Endodermal cell (in vitro differentiated cells): ENCODE measurements around the gene ADAMTS6. TPM values are rescaled to one million over a fixed set of nuclear protein-coding genes. Genes with fewer than 3 reads are reported as not detected.
"Not testable (repeated sequence)": the region's sequence is repeated elsewhere in the genome, so short reads cannot be mapped to it uniquely, and the experiment has no call there.

Experiments used
- DNase-seq: peaks from one replicate; pipeline ENCODE4 v3.0.0-alpha.2; 2017
- H3K27ac ChIP-seq: 2 replicates; pipeline ENCODE4 v1.5.1; 2013; ENCODE audit warnings: mild to moderate bottlenecking, low read depth, low read length, moderate library complexity
- H3K27me3 ChIP-seq: 2 replicates; pipeline ENCODE4 v1.6.1; 2013; ENCODE audit warnings: mild to moderate bottlenecking, low read length, moderate library complexity; ENCODE audit not compliant: insufficient read depth, control insufficient read depth, poor library complexity, severe bottlenecking
- H3K36me3 ChIP-seq: 2 replicates; pipeline ENCODE4 v1.7.0; 2013; ENCODE audit warnings: mild to moderate bottlenecking, low read length, moderate library complexity; ENCODE audit not compliant: control insufficient read depth, insufficient read depth
- H3K4me1 ChIP-seq: one replicate; pipeline ENCODE4 v1.7.0; 2013; ENCODE audit warnings: low read length; ENCODE audit not compliant: control insufficient read depth, insufficient read depth
- H3K4me3 ChIP-seq: 2 replicates; pipeline ENCODE4 v1.5.1; 2013; ENCODE audit warnings: mild to moderate bottlenecking, low read length, moderate library complexity
- H3K9ac ChIP-seq: 2 replicates; pipeline ENCODE4 v1.6.1; 2013; ENCODE audit warnings: mild to moderate bottlenecking, low read length, moderate library complexity; ENCODE audit not compliant: poor library complexity, severe bottlenecking; ENCODE audit errors: extremely low read depth
- H3K9me3 ChIP-seq: 2 replicates; pipeline ENCODE4 v1.6.1; 2013; ENCODE audit warnings: mild to moderate bottlenecking, low read length, moderate library complexity; ENCODE audit not compliant: control insufficient read depth
- H3K27ac Mint-ChIP-seq: 2 replicates; pipeline ENCODE4 v1.8.0; 2020; ENCODE audit warnings: mixed read lengths
- H3K27me3 Mint-ChIP-seq: 2 replicates; pipeline ENCODE4 v1.8.0; 2021; ENCODE audit warnings: mild to moderate bottlenecking, mixed read lengths; ENCODE audit not compliant: insufficient read depth
- H3K36me3 Mint-ChIP-seq: 2 replicates; pipeline ENCODE4 v1.8.0; 2020; ENCODE audit warnings: low read depth, mixed read lengths
- H3K4me1 Mint-ChIP-seq: 2 replicates; pipeline ENCODE4 v1.8.0; 2020; ENCODE audit warnings: mixed read lengths
- H3K4me3 Mint-ChIP-seq: 2 replicates; pipeline ENCODE4 v1.8.0; 2020; ENCODE audit warnings: mild to moderate bottlenecking, moderate library complexity, mixed read lengths
- H3K9me3 Mint-ChIP-seq: 2 replicates; pipeline ENCODE4 v1.8.0; 2020; ENCODE audit warnings: mild to moderate bottlenecking, mixed read lengths
- CTCF ChIP-seq: fragments of 200-600 bp; sonication (generic); conservative IDR thresholded peaks from 2 replicates; pipeline ENCODE4 v1.5.0; 2021; ENCODE audit warnings: antibody characterized with exemption, mild to moderate bottlenecking
- WGBS, 2 experiments: methylation state at CpG; one replicate each; pipeline versions ENCODE4 v1.1.5 to v1.1.7; 2013; ENCODE audit warnings: missing lambda C conversion rate in 2 of 2, mixed read lengths in 1 of 2; ENCODE audit not compliant: insufficient coverage in 1 of 2, insufficient read length in 1 of 2; 5-methylcytosine and 5-hydroxymethylcytosine counted together
- total RNA-seq, 2 donors: library from RNA; stranded (reverse); fragmentation: NEBNext Ultra II Directional in 1 of 2; extraction: Animal tissue kit (Norgen Biotek cat#: 25700) in 1 of 2; gene quantifications; 2 replicates in 1 of 2; 3 replicates in 1 of 2; pipeline ENCODE4 v1.2.1, GENCODE V29; 2021

Gene ADAMTS6
- total RNA-seq, 2 donors from 2014 or later: 2.8 to 4.3 TPM

- no peaks in the 10 kb centered on the region for H3K27me3 Mint-ChIP-seq
- H3K9me3 Mint-ChIP-seq: no peaks in the 10 kb centered on the region
- H3K27ac Mint-ChIP-seq: no peak overlapping the region
- no peaks in the 10 kb centered on the region for H3K36me3 Mint-ChIP-seq
- Histone ChIP-seq H3K9me3 (no peaks in the 10 kb centered on the region), H3K27me3 (no peaks in the 10 kb centered on the region), H3K4me3 (no peak overlapping the region), H3K9ac (no peak overlapping the region), H3K4me1 (no peaks in the 10 kb centered on the region), H3K36me3 (no peaks in the 10 kb centered on the region), H3K27ac (no peak overlapping the region)
- H3K4me3 Mint-ChIP-seq: no peak overlapping the region
- H3K4me1 Mint-ChIP-seq: peaks cover 15% of the 10 kb centered on the region
- 80 to 85% methylated on average over 4 to 5 of the region's 5 CpGs for WGBS, 2 experiments
- TF ChIP-seq CTCF: no peak
- DNase-seq: no peak
These were observed 296.9 kb downstream of the ADAMTS6 start for GRCh38 chr5:65184780-65185179.

GRCh38 chr5:65174231-65174630 is 307.5 kb downstream of the ADAMTS6 start:
- H3K27ac ChIP-seq, H3K4me3 Mint-ChIP-seq, H3K36me3 ChIP-seq, H3K4me1 ChIP-seq, H3K27me3 ChIP-seq, H3K9ac ChIP-seq, H3K27me3 Mint-ChIP-seq, DNase-seq: not testable (repeated sequence)
- H3K9me3 Mint-ChIP-seq: peaks cover 40% of the 10 kb centered on the region
- peaks cover 12% of the 10 kb centered on the region for H3K4me1 Mint-ChIP-seq
- Histone ChIP-seq H3K4me3 (peak overlapping the region; percentile 17), H3K9me3 (peaks cover 20% of the 10 kb centered on the region)
- peak overlapping the region; percentile 93 for H3K27ac Mint-ChIP-seq
- 95 to 96% methylated on average over 14 to 18 of the region's 18 CpGs for WGBS, 2 experiments
- H3K36me3 Mint-ChIP-seq: peaks cover 32% of the 10 kb centered on the region

- no peak for DNase-seq
- H3K4me1 ChIP-seq: no peaks in the 10 kb centered on the region
- H3K27ac ChIP-seq: no peak overlapping the region
- Mint-ChIP-seq H3K27ac (no peak overlapping the region), H3K27me3 (no peaks in the 10 kb centered on the region), H3K4me1 (peaks cover 12% of the 10 kb centered on the region), H3K4me3 (no peak overlapping the region), H3K36me3 (peaks cover 32% of the 10 kb centered on the region), H3K9me3 (peaks cover 40% of the 10 kb centered on the region)
- H3K27me3 ChIP-seq: no peaks in the 10 kb centered on the region
- no peaks in the 10 kb centered on the region for H3K36me3 ChIP-seq
- no peak overlapping the region for H3K9ac ChIP-seq
- no peak overlapping the region for H3K4me3 ChIP-seq
- H3K9me3 ChIP-seq: peaks cover 20% of the 10 kb centered on the region
- no peak for TF ChIP-seq CTCF
- 100% methylated on average over 2 to 5 of the region's 5 CpGs for WGBS, 2 experiments
These were observed 308.6 kb downstream of the ADAMTS6 start for GRCh38 chr5:65173130-65173525.

- Histone ChIP-seq H3K36me3 (no peaks in the 10 kb centered on the region), H3K4me1 (no peaks in the 10 kb centered on the region), H3K27me3 (no peaks in the 10 kb centered on the region), H3K9me3 (peaks cover 20% of the 10 kb centered on the region), H3K9ac (no peak overlapping the region), H3K4me3 (no peak overlapping the region), H3K27ac (no peak overlapping the region)
- Mint-ChIP-seq H3K9me3 (peaks cover 40% of the 10 kb centered on the region), H3K36me3 (peaks cover 32% of the 10 kb centered on the region), H3K27me3 (no peaks in the 10 kb centered on the region), H3K4me1 (peaks cover 12% of the 10 kb centered on the region), H3K27ac (no peak overlapping the region), H3K4me3 (no peak overlapping the region)
- WGBS, 2 experiments: 93 to 95% methylated on average over 2 to 9 of the region's 9 CpGs
- DNase-seq: no peak
- no peak for TF ChIP-seq CTCF
These were observed 309.1 kb downstream of the ADAMTS6 start for GRCh38 chr5:65172486-65173129.
